HG03457 (cell line): Measurements from ENCODE around the gene SHB.

Source experiments
- ATAC-seq: cut with Tn5 transposase; IDR thresholded peaks from one replicate; pipeline ENCODE4 v1.9.1; 2021; ENCODE audit warnings: moderate number of reproducible peaks; ENCODE audit not compliant: unreplicated experiment

SHB gene

GRCh38 chr9:37873955-37874354 is 195.1 kb downstream of the SHB start:
- no peak for ATAC-seq

GRCh38 chr9:37870799-37871176 is 198.2 kb downstream of the SHB start:
- no peak for ATAC-seq

GRCh38 chr9:37870081-37870798 is 198.8 kb downstream of the SHB start:
- ATAC-seq = no peak
